ENCODE data around the gene COL1A2. TPM values are rescaled to one million over a fixed set of nuclear protein-coding genes. Genes with fewer than 3 reads are reported as not detected.

COL1A2 gene
- total and polyA plus RNA-seq, 2 of the 8 experiments (the other 6 are each of a cell fraction or from before 2014, with no cell fraction given), result 45.2 to 87.2 TPM

DNA sequence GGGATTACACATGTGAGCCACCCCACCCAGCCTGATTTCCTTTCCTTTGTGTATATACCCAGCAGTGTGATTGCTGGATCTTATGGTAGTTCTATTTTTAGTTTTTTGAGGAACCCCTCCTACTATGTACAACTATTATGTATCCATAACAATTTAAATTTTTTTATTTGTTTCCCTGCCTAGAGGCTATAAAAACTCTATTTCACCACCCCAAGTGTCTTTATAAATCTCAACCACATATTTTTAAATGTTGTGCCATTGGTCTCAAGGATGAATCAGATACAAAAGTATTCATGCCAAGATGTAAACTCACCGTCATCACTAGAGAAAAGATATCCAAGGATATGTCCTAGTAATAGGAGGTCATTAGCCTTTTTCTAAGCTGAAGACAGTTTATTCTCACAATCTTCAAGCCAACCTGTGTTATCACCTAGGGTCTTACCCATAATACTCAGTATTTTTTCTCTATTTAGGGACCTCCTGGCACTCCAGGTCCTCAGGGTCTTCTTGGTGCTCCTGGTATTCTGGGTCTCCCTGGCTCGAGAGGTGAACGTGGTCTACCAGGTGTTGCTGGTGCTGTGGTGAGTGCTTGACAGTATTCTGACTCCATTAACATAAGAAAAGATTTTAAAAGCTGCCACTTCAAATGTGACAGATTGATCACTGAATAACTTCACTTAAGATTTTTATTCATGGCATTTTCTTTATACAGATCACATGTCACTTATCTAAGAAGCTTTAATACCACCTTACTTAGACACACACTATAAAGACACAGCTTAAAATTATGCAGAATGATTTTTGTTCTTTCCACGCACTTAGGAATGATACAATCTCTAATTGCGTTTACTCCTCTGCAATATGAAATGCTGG, 29.4 kb downstream of the COL1A2 start:
- peaks cover 51 to 95% (median 81%) of the 10 kb centered on the region in 4 experiments for H3K36me3 ChIP-seq (ENCODE audit: control insufficient read depth in 2 of 4, insufficient read depth in 4 of 4, low read length in 3 of 4)
- H4K5ac ChIP-seq (ENCODE audit: insufficient read length, low read depth, low read length), result no peak overlapping the region
- no peak overlapping the region for H2AFZ ChIP-seq (ENCODE audit: low read length)
- no peaks in the 10 kb centered on the region for H3K9me3 ChIP-seq (ENCODE audit: insufficient read depth in 2 of 2, low read depth in 1 of 2, low read length in 1 of 2)
- no peak overlapping the region for H2BK12ac ChIP-seq (ENCODE audit: low read depth, low read length)
- H2BK120ac ChIP-seq (replicated peaks; ENCODE audit: low read depth, low read length), result no peak overlapping the region
- no peaks in the 10 kb centered on the region for H3K4me1 ChIP-seq (replicated peaks in 1 of 4; ENCODE audit: control insufficient read depth in 3 of 4, insufficient read depth in 4 of 4, low read length in 3 of 4)
- 95% methylated on average over 5 of the region's 5 CpGs; no CpG with 5 or more reads in 1 of the 2 experiments for WGBS, 2 experiments (ENCODE audit: extremely low coverage in 1 of 2, insufficient coverage in 1 of 2, insufficient read length in 1 of 2, insufficient replicate concordance in 2 of 2, low coverage in 1 of 2, low lambda C conversion rate in 2 of 2, missing lambda C conversion rate in 1 of 2)
- DNase-seq (ENCODE audit: low read depth in 1 of 2, low spot score in 2 of 2), result no peak
- H4K91ac ChIP-seq (replicated peaks; ENCODE audit: insufficient read length, low read length), result no peak overlapping the region
- H4K8ac ChIP-seq (ENCODE audit: extremely low read depth, insufficient read depth, low read length), result no peak overlapping the region
- no peak overlapping the region for H3K4ac ChIP-seq (replicated peaks; ENCODE audit: insufficient read length, low read depth, low read length)
- H3K27me3 ChIP-seq (replicated peaks in 1 of 4; ENCODE audit: control insufficient read depth in 3 of 4, extremely low read depth in 1 of 4, insufficient read depth in 3 of 4, low read length in 3 of 4), result no peaks in the 10 kb centered on the region
- no peak overlapping the region for H2BK5ac ChIP-seq (ENCODE audit: low read depth, low read length)
- H2BK20ac ChIP-seq (ENCODE audit: low read length), result no peak overlapping the region
- no peak overlapping the region for H3K23ac ChIP-seq (ENCODE audit: insufficient read length)
- H3K23me2 ChIP-seq (ENCODE audit: low read depth, low read length), result no peaks in the 10 kb centered on the region
- ChIA-PET POLR2A (ENCODE audit: partially characterized antibody) (interaction anchor here (0.9 kb wide), 1 partner anchor 9 kb away, joined by 4 read pairs; no protein-coding TSS in a partner anchor), CTCF (ENCODE audit: partially characterized antibody) (interaction anchor here (0.6 to 1.7 kb wide), 4 partner anchors 19 to 151 kb away, joined by 3 to 6 read pairs (median 4); no protein-coding TSS in a partner anchor)
- no peaks in the 10 kb centered on the region for H3K79me2 ChIP-seq (ENCODE audit: control insufficient read depth in 1 of 2, insufficient read depth in 2 of 2, low read length in 2 of 2)
- H3K9ac ChIP-seq (replicated peaks in 1 of 4; ENCODE audit: extremely low read depth in 1 of 4, low read depth in 3 of 4, low read length in 3 of 4), result no peak overlapping the region
- H3K14ac ChIP-seq (ENCODE audit: insufficient read length), result no peak overlapping the region
- H3K4me2 ChIP-seq (ENCODE audit: insufficient read depth in 1 of 2, low read depth in 2 of 2, low read length in 2 of 2), result no peak overlapping the region
- no peak overlapping the region for H3K4me3 ChIP-seq (ENCODE audit: extremely low read depth in 1 of 4, insufficient read depth in 2 of 4, low read depth in 3 of 4, low read length in 4 of 4)
- H3K79me1 ChIP-seq (ENCODE audit: low read depth, low read length), result no peaks in the 10 kb centered on the region
- H2AK5ac ChIP-seq (ENCODE audit: low read depth, low read length), result no peak overlapping the region
- no peak overlapping the region for H3K56ac ChIP-seq (replicated peaks; ENCODE audit: insufficient read length, low read depth, low read length)
- no peak overlapping the region for H2BK15ac ChIP-seq (ENCODE audit: low read length)
- FAIRE-seq, result no peak
- no peak overlapping the region for H3K27ac ChIP-seq (ENCODE audit: low read depth, low read length)
- no peak overlapping the region for H3K18ac ChIP-seq (ENCODE audit: extremely low read depth, low read length)
- no peaks in the 10 kb centered on the region for H4K20me1 ChIP-seq (replicated peaks in 1 of 2; ENCODE audit: control insufficient read depth in 1 of 2, insufficient read depth in 2 of 2, low read length in 2 of 2)
- TF ChIP-seq BRCA1 (IDR thresholded peaks at IDR 0.05; ENCODE audit: low read depth, low read length), result no peak
- no peak for TF ChIP-seq ASH2L (IDR thresholded peaks at IDR 0.05; ENCODE audit: low read length)
- no peak for TF ChIP-seq RXRA (IDR thresholded peaks at IDR 0.05; ENCODE audit: insufficient read depth, low read depth, low read length)
- no peak for TF ChIP-seq NRF1 (IDR thresholded peaks at IDR 0.05; ENCODE audit: low read depth, low read length)
- TF ChIP-seq YY1 (IDR thresholded peaks at IDR 0.05; ENCODE audit: low read depth, low read length), result no peak
- TF ChIP-seq, protein P1, sequence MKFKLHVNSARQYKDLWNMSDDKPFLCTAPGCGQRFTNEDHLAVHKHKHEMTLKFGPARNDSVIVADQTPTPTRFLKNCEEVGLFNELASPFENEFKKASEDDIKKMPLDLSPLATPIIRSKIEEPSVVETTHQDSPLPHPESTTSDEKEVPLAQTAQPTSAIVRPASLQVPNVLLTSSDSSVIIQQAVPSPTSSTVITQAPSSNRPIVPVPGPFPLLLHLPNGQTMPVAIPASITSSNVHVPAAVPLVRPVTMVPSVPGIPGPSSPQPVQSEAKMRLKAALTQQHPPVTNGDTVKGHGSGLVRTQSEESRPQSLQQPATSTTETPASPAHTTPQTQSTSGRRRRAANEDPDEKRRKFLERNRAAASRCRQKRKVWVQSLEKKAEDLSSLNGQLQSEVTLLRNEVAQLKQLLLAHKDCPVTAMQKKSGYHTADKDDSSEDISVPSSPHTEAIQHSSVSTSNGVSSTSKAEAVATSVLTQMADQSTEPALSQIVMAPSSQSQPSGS (IDR thresholded peaks at IDR 0.05; ENCODE audit: low read length), result no peak
- TF ChIP-seq SP1 (IDR thresholded peaks at IDR 0.05; ENCODE audit: low read depth, low read length), result no peak
- TF ChIP-seq CREB1 (IDR thresholded peaks at IDR 0.05), result no peak
- TF ChIP-seq, protein P2, sequence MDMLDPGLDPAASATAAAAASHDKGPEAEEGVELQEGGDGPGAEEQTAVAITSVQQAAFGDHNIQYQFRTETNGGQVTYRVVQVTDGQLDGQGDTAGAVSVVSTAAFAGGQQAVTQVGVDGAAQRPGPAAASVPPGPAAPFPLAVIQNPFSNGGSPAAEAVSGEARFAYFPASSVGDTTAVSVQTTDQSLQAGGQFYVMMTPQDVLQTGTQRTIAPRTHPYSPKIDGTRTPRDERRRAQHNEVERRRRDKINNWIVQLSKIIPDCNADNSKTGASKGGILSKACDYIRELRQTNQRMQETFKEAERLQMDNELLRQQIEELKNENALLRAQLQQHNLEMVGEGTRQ (IDR thresholded peaks at IDR 0.05; ENCODE audit: low read length), result no peak
